Measurements from ENCODE around the gene PRPF8.

- TF ChIP-seq CTCF (IDR thresholded peaks at IDR 0.05; ENCODE audit: borderline replicate concordance, extremely low read depth, low read length, poor library complexity, severe bottlenecking) (no peak), EZH2 (IDR thresholded peaks at IDR 0.05; ENCODE audit: borderline replicate concordance, low read depth, low read length, severe bottlenecking) (no peak)
Measured at GRCh38 chr17:1661045-1661444, 23.6 kb downstream of the PRPF8 start.

Measured in DND-41 (cell line).